ENCODE results near the gene ZNF622.
"Not testable (repeated sequence)": the region's sequence is repeated elsewhere in the genome, so short reads cannot be mapped to it uniquely, and the experiment has no call there.

Gene ZNF622

GRCh38 chr5:16480144-16480543 is 14.5 kb upstream of the ZNF622 start:
- no peaks in the 10 kb centered on the region for H3K9me3 ChIP-seq (ENCODE audit: control insufficient read depth in 2 of 2, low read length in 2 of 2)
- H3K36me3 ChIP-seq (ENCODE audit: control insufficient read depth in 2 of 2, insufficient read depth in 2 of 2, low read length in 2 of 2) = no peaks in the 10 kb centered on the region
- H3K9ac ChIP-seq (ENCODE audit: low read length in 2 of 2) = no peak overlapping the region
- H3K27me3 ChIP-seq (ENCODE audit: control insufficient read depth in 1 of 2, insufficient read depth in 2 of 2, low read length in 2 of 2) = no peaks in the 10 kb centered on the region
- no peaks in the 10 kb centered on the region for H3K4me1 ChIP-seq (ENCODE audit: control insufficient read depth, insufficient read depth, low read length)
- no peak overlapping the region for H3K4me3 ChIP-seq (ENCODE audit: low read length in 2 of 2)
- no peak overlapping the region for H3K27ac ChIP-seq (ENCODE audit: low read length)

GRCh38 chr5:16477541-16477940 is 11.9 kb upstream of the ZNF622 start:
- no peaks in the 10 kb centered on the region for H3K27me3 ChIP-seq (ENCODE audit: control insufficient read depth in 1 of 2, insufficient read depth in 2 of 2, low read length in 2 of 2)
- H3K9me3 ChIP-seq (ENCODE audit: control insufficient read depth in 2 of 2, low read length in 2 of 2) = no peaks in the 10 kb centered on the region
- no peak overlapping the region for H3K4me3 ChIP-seq (ENCODE audit: low read length in 2 of 2)
- H3K27ac ChIP-seq (ENCODE audit: low read length) = no peak overlapping the region
- no peak overlapping the region for H3K9ac ChIP-seq (ENCODE audit: low read length in 2 of 2)
- no peaks in the 10 kb centered on the region for H3K4me1 ChIP-seq (ENCODE audit: control insufficient read depth, insufficient read depth, low read length)
- H3K36me3 ChIP-seq (ENCODE audit: control insufficient read depth in 2 of 2, insufficient read depth in 2 of 2, low read length in 2 of 2) = no peaks in the 10 kb centered on the region

- H3K27me3 ChIP-seq (ENCODE audit: control insufficient read depth in 1 of 2, insufficient read depth in 2 of 2, low read length in 2 of 2); H3K4me3 ChIP-seq (ENCODE audit: low read length in 2 of 2); H3K9me3 ChIP-seq (ENCODE audit: control insufficient read depth in 2 of 2, low read length in 2 of 2); H3K9ac ChIP-seq (ENCODE audit: low read length in 2 of 2); H3K36me3 ChIP-seq (ENCODE audit: control insufficient read depth in 2 of 2, insufficient read depth in 2 of 2, low read length in 2 of 2); H3K4me1 ChIP-seq (ENCODE audit: control insufficient read depth, insufficient read depth, low read length); H3K27ac ChIP-seq (ENCODE audit: low read length): not testable (repeated sequence)
Observed at GRCh38 chr5:16476417-16476816, 10.8 kb upstream of the ZNF622 start.

- H3K9ac ChIP-seq (ENCODE audit: low read length in 2 of 2) = no peak overlapping the region
- no peak overlapping the region for H3K27ac ChIP-seq (ENCODE audit: low read length)
Observed at GRCh38 chr5:16471387-16471786, 5.8 kb upstream of the ZNF622 start.

GRCh38 chr5:16467363-16468219 is 2.0 kb upstream of the ZNF622 start:
- peak overlapping the region in 1 of 2 donors; percentile 87 for H3K4me3 ChIP-seq (ENCODE audit: low read length in 2 of 2)
- H3K9ac ChIP-seq (ENCODE audit: low read length in 2 of 2) = peak overlapping the region in 1 of 2 donors; percentile 29
- no peaks in the 10 kb centered on the region for H3K9me3 ChIP-seq (ENCODE audit: control insufficient read depth in 2 of 2, low read length in 2 of 2)
- H3K27ac ChIP-seq (ENCODE audit: low read length) = no peak overlapping the region
- peaks cover 6 to 8% of the 10 kb centered on the region in 2 donors for H3K36me3 ChIP-seq (ENCODE audit: control insufficient read depth in 2 of 2, insufficient read depth in 2 of 2, low read length in 2 of 2)
- peaks cover 16% of the 10 kb centered on the region for H3K4me1 ChIP-seq (ENCODE audit: control insufficient read depth, insufficient read depth, low read length)
- no peaks in the 10 kb centered on the region for H3K27me3 ChIP-seq (ENCODE audit: control insufficient read depth in 1 of 2, insufficient read depth in 2 of 2, low read length in 2 of 2)

More at GRCh38 chr5:16471387-16471786, 5.8 kb upstream of the ZNF622 start:
- no peak overlapping the region for H3K4me3 ChIP-seq (ENCODE audit: low read length in 2 of 2)
- peaks cover 6% of the 10 kb centered on the region for H3K4me1 ChIP-seq (ENCODE audit: control insufficient read depth, insufficient read depth, low read length)
- H3K9me3 ChIP-seq (ENCODE audit: control insufficient read depth in 2 of 2, low read length in 2 of 2) = no peaks in the 10 kb centered on the region
- H3K36me3 ChIP-seq (ENCODE audit: control insufficient read depth in 2 of 2, insufficient read depth in 2 of 2, low read length in 2 of 2) = no peaks in the 10 kb centered on the region
- no peaks in the 10 kb centered on the region for H3K27me3 ChIP-seq (ENCODE audit: control insufficient read depth in 1 of 2, insufficient read depth in 2 of 2, low read length in 2 of 2)

- peaks cover 16% of the 10 kb centered on the region for H3K4me1 ChIP-seq (ENCODE audit: control insufficient read depth, insufficient read depth, low read length)
- H3K9ac ChIP-seq (ENCODE audit: low read length in 2 of 2) = peak overlapping the region; percentile 86 to 91
- H3K36me3 ChIP-seq (ENCODE audit: control insufficient read depth in 2 of 2, insufficient read depth in 2 of 2, low read length in 2 of 2) = peaks cover 23 to 25% of the 10 kb centered on the region in 2 donors
- peak overlapping the region; percentile 60 for H3K27ac ChIP-seq (ENCODE audit: low read length)
- peak overlapping the region; percentile 87 to 98 for H3K4me3 ChIP-seq (ENCODE audit: low read length in 2 of 2)
- no peaks in the 10 kb centered on the region for H3K9me3 ChIP-seq (ENCODE audit: control insufficient read depth in 2 of 2, low read length in 2 of 2)
- H3K27me3 ChIP-seq (ENCODE audit: control insufficient read depth in 1 of 2, insufficient read depth in 2 of 2, low read length in 2 of 2) = no peaks in the 10 kb centered on the region
Observed at GRCh38 chr5:16464664-16465543, 696 bp downstream of the ZNF622 start.

- Histone ChIP-seq H3K36me3 (ENCODE audit: control insufficient read depth in 2 of 2, insufficient read depth in 2 of 2, low read length in 2 of 2) (peaks cover 23 to 25% of the 10 kb centered on the region in 2 donors), H3K4me1 (ENCODE audit: control insufficient read depth, insufficient read depth, low read length) (peaks cover 16% of the 10 kb centered on the region), H3K9ac (ENCODE audit: low read length in 2 of 2) (peak overlapping the region; percentile 0 to 86), H3K27me3 (ENCODE audit: control insufficient read depth in 1 of 2, insufficient read depth in 2 of 2, low read length in 2 of 2) (no peaks in the 10 kb centered on the region), H3K27ac (ENCODE audit: low read length) (no peak overlapping the region), H3K4me3 (ENCODE audit: low read length in 2 of 2) (peak overlapping the region; percentile 87 to 98), H3K9me3 (ENCODE audit: control insufficient read depth in 2 of 2, low read length in 2 of 2) (no peaks in the 10 kb centered on the region)
Observed at GRCh38 chr5:16464231-16464630, 1.4 kb downstream of the ZNF622 start.

- Histone ChIP-seq H3K9ac (ENCODE audit: low read length in 2 of 2) (no peak overlapping the region), H3K27me3 (ENCODE audit: control insufficient read depth in 1 of 2, insufficient read depth in 2 of 2, low read length in 2 of 2) (no peaks in the 10 kb centered on the region), H3K4me3 (ENCODE audit: low read length in 2 of 2) (no peak overlapping the region), H3K36me3 (ENCODE audit: control insufficient read depth in 2 of 2, insufficient read depth in 2 of 2, low read length in 2 of 2) (peaks cover 32 to 40% of the 10 kb centered on the region in 2 donors), H3K27ac (ENCODE audit: low read length) (no peak overlapping the region), H3K9me3 (ENCODE audit: control insufficient read depth in 2 of 2, low read length in 2 of 2) (no peaks in the 10 kb centered on the region), H3K4me1 (ENCODE audit: control insufficient read depth, insufficient read depth, low read length) (peaks cover 10% of the 10 kb centered on the region)
Observed at GRCh38 chr5:16461782-16462181, 3.8 kb downstream of the ZNF622 start.

GRCh38 chr5:16461026-16461425 is 4.6 kb downstream of the ZNF622 start:
- H3K4me1 ChIP-seq (ENCODE audit: control insufficient read depth, insufficient read depth, low read length) = peaks cover 10% of the 10 kb centered on the region
- H3K27me3 ChIP-seq (ENCODE audit: control insufficient read depth in 1 of 2, insufficient read depth in 2 of 2, low read length in 2 of 2) = no peaks in the 10 kb centered on the region
- H3K9me3 ChIP-seq (ENCODE audit: control insufficient read depth in 2 of 2, low read length in 2 of 2) = no peaks in the 10 kb centered on the region
- peak overlapping the region in 1 of 2 donors; percentile 12 for H3K9ac ChIP-seq (ENCODE audit: low read length in 2 of 2)
- peaks cover 32 to 40% of the 10 kb centered on the region in 2 donors for H3K36me3 ChIP-seq (ENCODE audit: control insufficient read depth in 2 of 2, insufficient read depth in 2 of 2, low read length in 2 of 2)
- H3K27ac ChIP-seq (ENCODE audit: low read length) = no peak overlapping the region
- no peak overlapping the region for H3K4me3 ChIP-seq (ENCODE audit: low read length in 2 of 2)

GRCh38 chr5:16459451-16459850 is 6.1 kb downstream of the ZNF622 start:
- Histone ChIP-seq H3K36me3 (ENCODE audit: control insufficient read depth in 2 of 2, insufficient read depth in 2 of 2, low read length in 2 of 2) (peaks cover 36 to 44% of the 10 kb centered on the region in 2 donors), H3K9me3 (ENCODE audit: control insufficient read depth in 2 of 2, low read length in 2 of 2) (no peaks in the 10 kb centered on the region), H3K9ac (ENCODE audit: low read length in 2 of 2) (no peak overlapping the region), H3K4me1 (ENCODE audit: control insufficient read depth, insufficient read depth, low read length) (peaks cover 3% of the 10 kb centered on the region), H3K4me3 (ENCODE audit: low read length in 2 of 2) (no peak overlapping the region), H3K27me3 (ENCODE audit: control insufficient read depth in 1 of 2, insufficient read depth in 2 of 2, low read length in 2 of 2) (no peaks in the 10 kb centered on the region), H3K27ac (ENCODE audit: low read length) (no peak overlapping the region)

Data from stomach smooth muscle (tissue), 2 donors.